Gastroesophageal sphincter (tissue), 3 donors: ENCODE results near the gene PPARA.

Experiments used
- POLR2AphosphoS5 ChIP-seq: sonication (generic); formaldehyde crosslinking; IDR thresholded peaks from one replicate; pipeline ENCODE4 v1.6.1; 2017; ENCODE audit warnings: antibody characterized with exemption
- TF ChIP-seq, protein P1 (sequence below), 4 experiments: fragments of 200-600 bp in 2 of 4; fragments of 450-650 bp in 2 of 4; sonication (generic) in 1 of 4; IDR thresholded peaks; one replicate each; pipeline ENCODE4 v1.5.1; 2017 to 2019; ENCODE audit warnings: antibody characterized with exemption in 4 of 4, mild to moderate bottlenecking in 2 of 4, moderate library complexity in 2 of 4

DNA sequence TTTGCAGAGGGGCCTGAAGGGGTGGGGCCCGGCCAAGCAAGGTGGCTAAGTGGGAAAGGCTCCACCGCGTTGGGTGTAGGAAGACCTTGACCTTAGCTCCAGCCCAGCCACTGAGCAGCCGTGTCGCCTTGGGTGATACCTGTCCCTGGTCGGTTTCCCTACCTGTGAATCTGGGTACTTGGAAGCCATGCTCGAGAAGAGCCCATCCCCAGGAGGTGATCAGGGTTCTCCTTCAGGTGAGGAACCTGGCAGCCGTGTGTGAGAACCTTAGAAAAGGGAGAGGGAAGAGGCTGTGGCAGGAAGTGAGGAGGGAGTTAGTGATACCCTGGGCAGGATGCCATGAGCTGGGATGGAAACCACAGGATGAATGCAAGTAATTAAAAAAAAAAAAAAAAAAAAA lies 21.6 kb downstream of the PPARA start:
- TF ChIP-seq, protein P1, sequence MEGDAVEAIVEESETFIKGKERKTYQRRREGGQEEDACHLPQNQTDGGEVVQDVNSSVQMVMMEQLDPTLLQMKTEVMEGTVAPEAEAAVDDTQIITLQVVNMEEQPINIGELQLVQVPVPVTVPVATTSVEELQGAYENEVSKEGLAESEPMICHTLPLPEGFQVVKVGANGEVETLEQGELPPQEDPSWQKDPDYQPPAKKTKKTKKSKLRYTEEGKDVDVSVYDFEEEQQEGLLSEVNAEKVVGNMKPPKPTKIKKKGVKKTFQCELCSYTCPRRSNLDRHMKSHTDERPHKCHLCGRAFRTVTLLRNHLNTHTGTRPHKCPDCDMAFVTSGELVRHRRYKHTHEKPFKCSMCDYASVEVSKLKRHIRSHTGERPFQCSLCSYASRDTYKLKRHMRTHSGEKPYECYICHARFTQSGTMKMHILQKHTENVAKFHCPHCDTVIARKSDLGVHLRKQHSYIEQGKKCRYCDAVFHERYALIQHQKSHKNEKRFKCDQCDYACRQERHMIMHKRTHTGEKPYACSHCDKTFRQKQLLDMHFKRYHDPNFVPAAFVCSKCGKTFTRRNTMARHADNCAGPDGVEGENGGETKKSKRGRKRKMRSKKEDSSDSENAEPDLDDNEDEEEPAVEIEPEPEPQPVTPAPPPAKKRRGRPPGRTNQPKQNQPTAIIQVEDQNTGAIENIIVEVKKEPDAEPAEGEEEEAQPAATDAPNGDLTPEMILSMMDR (IDR thresholded peaks at IDR 0.05) = no peak
- TF ChIP-seq POLR2AphosphoS5 = no peak
